Sigmoid colon (tissue), 7 donors: ENCODE measurements around the gene RASSF7. TPM values are rescaled to one million over a fixed set of nuclear protein-coding genes. Genes with fewer than 3 reads are reported as not detected.
A peak's percentile ranks its signal among the peaks of the same experiment; 100 is the strongest.

Experiments
- DNase-seq: peaks from one replicate; pipeline ENCODE4 v3.0.0-alpha.2; 2019
- H3K27ac ChIP-seq, 4 donors: fragments of 200-600 bp; sonication (generic); one replicate each; pipeline ENCODE4 v1.5.1; 2016 to 2019; ENCODE audit warnings: mild to moderate bottlenecking in 1 of 4
- H3K27me3 ChIP-seq, 3 donors: fragments of 200-600 bp; sonication (generic); one replicate each; pipeline ENCODE4 v1.5.1; 2019; ENCODE audit warnings: mild to moderate bottlenecking in 1 of 3
- H3K36me3 ChIP-seq, 4 donors: fragments of 200-600 bp; sonication (generic); one replicate each; pipeline ENCODE4 v1.5.1; 2016 to 2019
- H3K4me1 ChIP-seq, 4 donors: fragments of 200-600 bp; sonication (generic); one replicate each; pipeline ENCODE4 v1.5.1; 2017 to 2019
- H3K4me3 ChIP-seq, 4 donors: fragments of 200-600 bp; sonication (generic); one replicate each; pipeline ENCODE4 v1.5.1; 2017 to 2019; ENCODE audit warnings: mild to moderate bottlenecking in 2 of 4, moderate library complexity in 1 of 4
- H3K9me3 ChIP-seq, 4 donors: fragments of 200-600 bp in 3 of 4; sonication (generic) in 3 of 4; one replicate each; pipeline versions ENCODE4 v1.5.1 to v1.6.1; 2013 to 2019
- CTCF ChIP-seq, 4 experiments: fragments of 450-650 bp in 3 of 4; fragments of 200-600 bp in 1 of 4; IDR thresholded peaks; one replicate each; pipeline ENCODE4 v1.5.1; 2016 to 2019; ENCODE audit warnings: antibody characterized with exemption in 4 of 4, mild to moderate bottlenecking in 3 of 4, moderate library complexity in 2 of 4
- EP300 ChIP-seq, 4 donors: sonication (generic); formaldehyde crosslinking; IDR thresholded peaks; one replicate each; pipeline ENCODE4 v1.6.1; 2017; ENCODE audit warnings: antibody characterized with exemption in 4 of 4
- POLR2A ChIP-seq, 2 donors: fragments of 450-650 bp; IDR thresholded peaks; one replicate each; pipeline ENCODE4 v1.6.1; 2016; ENCODE audit warnings: antibody characterized with exemption in 2 of 2, mild to moderate bottlenecking in 2 of 2, moderate library complexity in 2 of 2
- POLR2AphosphoS5 ChIP-seq, 4 donors: sonication (generic); formaldehyde crosslinking; IDR thresholded peaks; one replicate each; pipeline ENCODE4 v1.6.1; 2017; ENCODE audit warnings: antibody characterized with exemption in 4 of 4
- WGBS, 2 donors: extraction: QIAGEN DNeasy Blood & Tissue Kit; methylation state at CpG; one replicate each; pipeline ENCODE4 v1.1.7; 2013; 5-methylcytosine and 5-hydroxymethylcytosine counted together
- intact Hi-C: fragments of 100-400 bp; cut with DNase I; formaldehyde crosslinking; loops from one replicate; pipeline ENCODE4 v1.15.1; 2023
- polyA plus RNA-seq, 3 donors: library from polyadenylated mRNA; stranded (reverse); fragments of 200-250 nt; gene quantifications; one replicate each; pipeline ENCODE4 v1.2.3, GENCODE V29; 2013
- total RNA-seq, 4 donors: library from RNA; depleted of rRNA; stranded (reverse); fragments of >200 nt; gene quantifications; one replicate each; pipeline ENCODE4 v1.1.0, GENCODE V29; 2016
- donor health status: healthy with polysubstance abuse.
- donor health status: Bipolar disorder and iron deficiency.
- donor health status: healthy.

RASSF7 gene
- total and polyA plus RNA-seq, 7 donors = 3.0 to 122 (median 5.4) TPM

- peaks cover 0 to 37% (median 33%) of the 10 kb centered on the region in 4 donors for H3K4me1 ChIP-seq
- 1 to 2% methylated on average over 93 of the region's 93 CpGs for WGBS, 2 donors
- H3K27me3 ChIP-seq = peaks cover 18 to 45% (median 21%) of the 10 kb centered on the region in 3 donors
- DNase-seq = peak; percentile 84
- TF ChIP-seq POLR2A (IDR thresholded peaks at IDR 0.05) = no peak
- TF ChIP-seq EP300 (IDR thresholded peaks at IDR 0.05) = no peak
- no peak for TF ChIP-seq CTCF (IDR thresholded peaks at IDR 0.05)
- peak in 2 of 4 donors; percentile 12 to 18 for TF ChIP-seq POLR2AphosphoS5 (IDR thresholded peaks at IDR 0.05)
- peaks cover 0 to 18% (median 16%) of the 10 kb centered on the region in 4 donors for H3K36me3 ChIP-seq
- intact Hi-C loops = loop anchor here (10.0 kb wide), 1 partner anchor 302 kb away; the partner anchor contains the start of genes PSMD13 and SIRT3
- peak within 1 kb of the TSS in 2 of 4 donors; percentile 21 to 85 for H3K27ac ChIP-seq
- H3K4me3 ChIP-seq = peak within 1 kb of the TSS in 3 of 4 donors; percentile 23 to 94 (median 32)
- no peaks in the 10 kb centered on the region for H3K9me3 ChIP-seq
Observed at GRCh38 chr11:536841-537621, 23.7 kb upstream of the RASSF7 start, which contains the start of gene LRRC56. TSS of gene LRRC56 (plus strand) at chr11:537527. CDS start at chr11:540685, 3,158 bp downstream.

- DNase-seq = peak; percentile 60
- 28 to 38% methylated on average over 19 of the region's 19 CpGs for WGBS, 2 donors
- H3K27ac ChIP-seq = no peak overlapping the region
- TF ChIP-seq CTCF (IDR thresholded peaks at IDR 0.05) = no peak
- TF ChIP-seq POLR2AphosphoS5 (IDR thresholded peaks at IDR 0.05) = no peak
- no peak for TF ChIP-seq POLR2A (IDR thresholded peaks at IDR 0.05)
- no peak for TF ChIP-seq EP300 (IDR thresholded peaks at IDR 0.05)
- H3K4me3 ChIP-seq = peak overlapping the region in 3 of 4 donors; percentile 23 to 94 (median 32)
- peaks cover 0 to 12% (median 8%) of the 10 kb centered on the region in 4 donors for H3K36me3 ChIP-seq
- H3K4me1 ChIP-seq = peaks cover 0 to 37% (median 33%) of the 10 kb centered on the region in 4 donors
- H3K27me3 ChIP-seq = peaks cover 18 to 45% (median 21%) of the 10 kb centered on the region in 3 donors
- no peaks in the 10 kb centered on the region for H3K9me3 ChIP-seq
- intact Hi-C loops = loop anchor here (10.0 kb wide), 1 partner anchor 303 kb away; the partner anchor contains the start of genes PSMD13 and SIRT3
Observed at GRCh38 chr11:537622-538430, 22.9 kb upstream of the RASSF7 start.

GRCh38 chr11:538431-539051 lies 22.2 kb upstream of the RASSF7 start:
- H3K9me3 ChIP-seq = no peaks in the 10 kb centered on the region
- peaks cover 18 to 45% (median 21%) of the 10 kb centered on the region in 3 donors for H3K27me3 ChIP-seq
- DNase-seq = no peak
- peaks cover 0 to 34% (median 32%) of the 10 kb centered on the region in 4 donors for H3K4me1 ChIP-seq
- no peak overlapping the region for H3K27ac ChIP-seq
- H3K4me3 ChIP-seq = no peak overlapping the region
- peaks cover 0 to 4% (median 2%) of the 10 kb centered on the region in 4 donors for H3K36me3 ChIP-seq
- intact Hi-C loops = loop anchor here (10.0 kb wide), 1 partner anchor 304 kb away; the partner anchor contains the start of genes PSMD13 and SIRT3
- TF ChIP-seq CTCF (IDR thresholded peaks at IDR 0.05) (no peak), POLR2A (IDR thresholded peaks at IDR 0.05) (no peak), POLR2AphosphoS5 (IDR thresholded peaks at IDR 0.05) (no peak), EP300 (IDR thresholded peaks at IDR 0.05) (no peak)
- 92 to 94% methylated on average over 20 of the region's 20 CpGs for WGBS, 2 donors

GRCh38 chr11:539971-540481 lies 20.7 kb upstream of the RASSF7 start:
- intact Hi-C loops = loop anchor here (10.0 kb wide), 1 partner anchor 305 kb away; the partner anchor contains the start of genes PSMD13 and SIRT3
- Histone ChIP-seq H3K4me1 (peaks cover 0 to 21% (median 20%) of the 10 kb centered on the region in 4 donors), H3K36me3 (no peaks in the 10 kb centered on the region), H3K27me3 (peaks cover 18 to 48% (median 21%) of the 10 kb centered on the region in 3 donors), H3K4me3 (no peak overlapping the region), H3K27ac (no peak overlapping the region), H3K9me3 (no peaks in the 10 kb centered on the region)
- DNase-seq = no peak
- no peak for TF ChIP-seq POLR2A (IDR thresholded peaks at IDR 0.05)
- no peak for TF ChIP-seq CTCF (IDR thresholded peaks at IDR 0.05)
- no peak for TF ChIP-seq EP300 (IDR thresholded peaks at IDR 0.05)
- no peak for TF ChIP-seq POLR2AphosphoS5 (IDR thresholded peaks at IDR 0.05)
- 95% methylated on average over 8 of the region's 8 CpGs for WGBS, 2 donors
